ENCODE data around the gene MFRP. TPM values are rescaled to one million over a fixed set of nuclear protein-coding genes. Genes with fewer than 3 reads are reported as not detected.
A peak's percentile ranks its signal among the peaks of the same experiment; 100 is the strongest.

Gene MFRP
- total RNA-seq, 1 experiment from 2014 or later: not detected

DNA sequence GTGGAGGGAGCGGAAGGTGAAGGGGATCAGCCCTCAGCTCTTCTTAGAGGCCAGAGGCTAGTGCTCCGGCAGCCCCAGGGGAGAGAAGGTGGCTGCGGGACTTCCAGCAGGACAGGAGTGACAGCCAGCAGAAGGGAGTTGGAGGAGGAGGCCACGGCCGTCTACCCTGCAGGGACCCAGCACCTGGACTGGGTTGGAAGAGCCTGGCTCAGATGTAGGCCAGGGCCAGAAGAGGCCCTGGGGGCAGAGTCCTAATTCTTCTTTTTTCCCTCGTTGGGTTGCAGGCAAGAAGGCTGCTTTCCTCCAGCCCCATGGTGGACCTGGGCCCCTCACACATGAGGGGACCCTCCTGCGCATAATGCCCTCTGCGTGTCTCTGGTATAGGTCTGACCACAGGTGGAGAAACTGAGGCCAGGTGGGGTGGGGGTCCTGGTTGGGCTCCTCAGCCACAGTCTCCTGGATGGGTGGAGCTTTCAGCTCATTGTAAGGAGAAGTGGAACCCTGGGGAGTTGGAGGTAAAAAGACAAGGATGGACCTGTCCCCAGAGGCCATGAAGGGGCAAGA lies 27.3 kb downstream of the MFRP start:
- ATAC-seq (no peak), DNase-seq (no peak)
- Histone ChIP-seq H3K27me3 (ENCODE audit: low read length) (no peaks in the 10 kb centered on the region), H4K20me1 (ENCODE audit: low read length) (0 out of 2 replicates have a peak, but pooled peaks cover 5% of the 10 kb centered on the region), H2AFZ (ENCODE audit: low read length) (no peak overlapping the region), H3K4me1 (ENCODE audit: insufficient read depth, low read length) (peaks cover 50% of the 10 kb centered on the region), H3K9me3 (ENCODE audit: low read length) (no peaks in the 10 kb centered on the region), H3F3A (ENCODE audit: low read length, unreplicated experiment) (no peaks in the 10 kb centered on the region), H3K27ac (ENCODE audit: low read length) (peak overlapping the region; percentile 64), H3K36me3 (ENCODE audit: low read depth, low read length) (peaks cover 7% of the 10 kb centered on the region), H3K4me2 (ENCODE audit: low read length) (peak overlapping the region; percentile 53; the same call in 1 of the 2 replicates), H3K79me2 (ENCODE audit: low read length) (peaks cover 27% of the 10 kb centered on the region), H3K4me3 (ENCODE audit: low read length) (no peak overlapping the region), H3K9me2 (replicated peaks; ENCODE audit: low read length) (no peaks in the 10 kb centered on the region), H3K9ac (ENCODE audit: low read length) (no peak overlapping the region)
- POLR2A ChIA-PET (ENCODE audit: unreplicated experiment): no interaction called here
- CTCF ChIA-PET: no interaction called here
- intact Hi-C loops (cut with micrococcal nuclease): no loop called here
- BruUV-seq (replicated peaks): no TSS peak
- TF ChIP-seq, protein P1, sequence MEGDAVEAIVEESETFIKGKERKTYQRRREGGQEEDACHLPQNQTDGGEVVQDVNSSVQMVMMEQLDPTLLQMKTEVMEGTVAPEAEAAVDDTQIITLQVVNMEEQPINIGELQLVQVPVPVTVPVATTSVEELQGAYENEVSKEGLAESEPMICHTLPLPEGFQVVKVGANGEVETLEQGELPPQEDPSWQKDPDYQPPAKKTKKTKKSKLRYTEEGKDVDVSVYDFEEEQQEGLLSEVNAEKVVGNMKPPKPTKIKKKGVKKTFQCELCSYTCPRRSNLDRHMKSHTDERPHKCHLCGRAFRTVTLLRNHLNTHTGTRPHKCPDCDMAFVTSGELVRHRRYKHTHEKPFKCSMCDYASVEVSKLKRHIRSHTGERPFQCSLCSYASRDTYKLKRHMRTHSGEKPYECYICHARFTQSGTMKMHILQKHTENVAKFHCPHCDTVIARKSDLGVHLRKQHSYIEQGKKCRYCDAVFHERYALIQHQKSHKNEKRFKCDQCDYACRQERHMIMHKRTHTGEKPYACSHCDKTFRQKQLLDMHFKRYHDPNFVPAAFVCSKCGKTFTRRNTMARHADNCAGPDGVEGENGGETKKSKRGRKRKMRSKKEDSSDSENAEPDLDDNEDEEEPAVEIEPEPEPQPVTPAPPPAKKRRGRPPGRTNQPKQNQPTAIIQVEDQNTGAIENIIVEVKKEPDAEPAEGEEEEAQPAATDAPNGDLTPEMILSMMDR (conservative IDR thresholded peaks at IDR 0.05; ENCODE audit: low read depth, low read length): no peak
- TF ChIP-seq EZH2 (IDR thresholded peaks at IDR 0.05; ENCODE audit: low read length, unreplicated experiment) (no peak), EZH2phosphoT487 (IDR thresholded peaks at IDR 0.05; ENCODE audit: borderline replicate concordance, low read length) (no peak)

DNA sequence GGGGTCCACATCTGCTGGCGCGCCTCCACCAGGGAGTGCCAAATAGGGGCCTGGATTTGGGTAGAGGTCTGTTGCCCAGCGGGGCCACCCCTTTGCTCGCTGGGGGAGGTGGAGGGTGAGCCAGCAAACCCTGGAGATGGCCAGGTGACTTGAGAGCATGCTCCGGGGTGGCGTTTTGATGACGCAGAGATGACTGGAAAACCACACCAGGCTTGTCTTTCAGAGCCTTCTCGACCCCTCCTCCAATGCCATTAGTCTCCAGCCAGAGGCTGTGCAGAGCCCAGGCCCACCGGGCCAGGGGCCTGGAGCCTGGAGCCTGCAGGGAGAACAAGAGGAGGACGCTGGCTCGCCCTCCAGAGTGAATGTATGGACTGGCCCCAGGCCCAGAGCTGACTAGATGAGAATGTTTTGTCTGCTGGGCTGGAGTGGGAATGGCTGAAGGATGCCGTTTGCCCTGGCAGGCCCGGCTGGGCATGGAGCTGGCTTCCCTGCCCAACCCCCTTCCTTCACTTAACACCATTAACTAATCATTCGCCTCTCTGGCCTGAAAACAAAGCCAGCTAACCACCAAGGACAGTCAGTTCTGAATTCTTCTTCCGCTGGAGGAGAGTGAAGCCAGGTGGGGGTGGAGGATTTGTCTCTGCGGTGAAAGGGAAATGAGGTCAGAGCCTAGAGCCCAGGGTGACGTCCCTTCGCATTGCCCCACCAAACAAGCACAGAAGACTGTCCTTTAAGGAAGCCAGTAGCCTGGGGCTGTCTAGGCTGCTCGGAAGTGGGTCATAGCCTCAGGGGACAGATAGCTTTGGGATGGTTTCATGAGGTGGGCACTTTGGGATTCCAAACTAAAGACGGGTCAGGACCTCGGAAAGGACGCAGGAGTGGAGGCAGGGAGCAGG lies 28.0 kb downstream of the MFRP start:
- DNase-seq: peak; percentile 76
- no peak; the same call in 1 of the 2 replicates for ATAC-seq
- Histone ChIP-seq H3K9me3 (ENCODE audit: low read length) (no peaks in the 10 kb centered on the region), H3K27me3 (ENCODE audit: low read length) (no peaks in the 10 kb centered on the region), H3K9me2 (replicated peaks; ENCODE audit: low read length) (no peaks in the 10 kb centered on the region), H3F3A (ENCODE audit: low read length, unreplicated experiment) (no peaks in the 10 kb centered on the region), H3K79me2 (ENCODE audit: low read length) (peaks cover 29% of the 10 kb centered on the region), H2AFZ (ENCODE audit: low read length) (peak overlapping the region; percentile 54), H3K27ac (ENCODE audit: low read length) (peak overlapping the region; percentile 64), H3K4me3 (ENCODE audit: low read length) (no peak overlapping the region), H3K36me3 (ENCODE audit: low read depth, low read length) (peaks cover 15% of the 10 kb centered on the region), H4K20me1 (ENCODE audit: low read length) (0 out of 2 replicates have a peak, but pooled peaks cover 5% of the 10 kb centered on the region), H3K9ac (ENCODE audit: low read length) (no peak overlapping the region; the same call in 1 of the 2 replicates), H3K4me2 (ENCODE audit: low read length) (peak overlapping the region; percentile 53), H3K4me1 (ENCODE audit: insufficient read depth, low read length) (peaks cover 50% of the 10 kb centered on the region)
- POLR2A ChIA-PET (ENCODE audit: unreplicated experiment): interaction anchor here (0.6 kb wide), 1 partner anchor 20 kb away, joined by 18 read pairs; no protein-coding TSS in a partner anchor
- intact Hi-C loops (cut with micrococcal nuclease): no loop called here
- CTCF ChIA-PET: interaction anchor here (0.5 kb wide), 1 partner anchor 11 kb away, joined by 3 read pairs; no protein-coding TSS in a partner anchor
- no TSS peak for BruUV-seq (replicated peaks)
- TF ChIP-seq EZH2 (IDR thresholded peaks at IDR 0.05; ENCODE audit: low read length, unreplicated experiment) (no peak), EZH2phosphoT487 (IDR thresholded peaks at IDR 0.05; ENCODE audit: borderline replicate concordance, low read length) (no peak)
- TF ChIP-seq, protein P1 (conservative IDR thresholded peaks at IDR 0.05; ENCODE audit: low read depth, low read length): no peak
